Measurements from ENCODE around the gene SOCS3.

DNA sequence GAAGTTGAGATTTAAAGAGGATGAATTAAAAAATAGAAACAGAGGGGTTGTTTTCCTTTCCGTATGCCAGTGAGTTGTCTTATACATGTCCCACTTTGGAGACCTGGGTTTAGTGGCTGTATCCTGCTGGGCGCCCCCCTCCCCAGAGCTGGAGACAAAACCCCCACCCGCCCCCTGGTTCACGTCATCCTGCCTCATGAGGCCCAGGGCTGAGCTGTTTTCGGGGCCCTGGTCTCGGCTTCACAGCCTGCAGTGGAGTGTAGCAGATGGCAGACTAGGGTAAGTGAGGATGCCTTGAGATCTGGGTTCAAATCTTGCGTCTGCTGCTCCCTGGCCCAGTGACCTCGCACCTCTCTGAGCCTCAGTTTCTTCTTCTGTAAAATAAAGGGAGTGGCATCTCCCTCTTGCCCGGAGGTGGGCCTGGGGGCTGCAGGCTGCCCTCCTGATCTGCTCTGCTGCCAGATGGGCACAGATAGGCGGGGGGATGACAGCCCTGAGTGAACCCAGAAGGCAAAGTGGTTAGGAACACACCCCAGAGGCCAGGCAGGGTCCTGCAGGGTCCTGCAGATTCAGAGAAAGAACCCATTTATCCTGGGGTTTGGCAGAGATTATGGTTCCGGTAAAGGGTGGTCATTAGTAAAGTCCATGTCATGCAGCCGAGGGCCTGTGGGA is 45.1 kb downstream of the SOCS3 start:
- TF ChIP-seq SMC3 (IDR thresholded peaks at IDR 0.05; ENCODE audit: borderline replicate concordance, low read length) (no peak), CBFB (IDR thresholded peaks at IDR 0.05; ENCODE audit: low read depth) (no peak), NR2C2 (IDR thresholded peaks at IDR 0.05; ENCODE audit: borderline replicate concordance, control insufficient read depth, insufficient read length, low read depth) (no peak), POLR2A (IDR thresholded peaks at IDR 0.05; ENCODE audit: low read depth, low read length) (no peak)
